CD8-positive, alpha-beta memory T cell (primary cell): Measurements from ENCODE around the gene IL1RAPL1. TPM values are rescaled to one million over a fixed set of nuclear protein-coding genes. Genes with fewer than 3 reads are reported as not detected.

Source experiments
- CTCF ChIA-PET: fragments of 350-600 bp; sonication (Branson Sonifier 250); formaldehyde crosslinking; loops from one replicate; lab custom pipeline; 2021; ENCODE audit warnings: antibody characterized with exemption; lab: Charles Lee
- POLR2A ChIA-PET: fragments of 350-600 bp; sonication (Branson Sonifier 250); formaldehyde crosslinking; loops from one replicate; lab custom pipeline; 2021; ENCODE audit warnings: antibody characterized with exemption; lab: Charles Lee
- DNase-seq, 5 donors: peaks; one replicate each; pipeline versions ENCODE4 v3.0.0 to v3.0.0-alpha.2; 2020 to 2022; ENCODE audit warnings: mixed read lengths in 1 of 5
- H3K27ac ChIP-seq: one replicate; pipeline ENCODE4 v1.7.0; 2013; ENCODE audit warnings: low read depth, mild to moderate bottlenecking, low read length, moderate library complexity
- H3K27me3 ChIP-seq: 2 replicates; pipeline ENCODE4 v1.7.0; 2013; ENCODE audit warnings: low read length, mild to moderate bottlenecking; ENCODE audit not compliant: insufficient read depth, poor library complexity, severe bottlenecking
- H3K36me3 ChIP-seq: 2 replicates; pipeline ENCODE4 v1.7.0; 2013; ENCODE audit warnings: mild to moderate bottlenecking, low read length, moderate library complexity; ENCODE audit not compliant: insufficient read depth
- H3K4me1 ChIP-seq: 2 replicates; pipeline ENCODE4 v1.7.0; 2013; ENCODE audit warnings: mild to moderate bottlenecking, low read length, moderate library complexity; ENCODE audit not compliant: insufficient read depth
- H3K4me3 ChIP-seq: 2 replicates; pipeline ENCODE4 v1.7.0; 2013; ENCODE audit warnings: mild to moderate bottlenecking, low read length
- H3K9me3 ChIP-seq: 2 replicates; pipeline ENCODE4 v1.7.0; 2013; ENCODE audit warnings: mild to moderate bottlenecking, low read length
- H3K27ac Mint-ChIP-seq, 8 donors: one replicate each; pipeline ENCODE4 v1.8.0; 2020 to 2021; ENCODE audit warnings: mixed read lengths in 8 of 8, mild to moderate bottlenecking in 6 of 8, inconsistent platforms in 3 of 8, moderate library complexity in 3 of 8
- H3K27me3 Mint-ChIP-seq, 2 donors: one replicate each; pipeline ENCODE4 v1.8.0; 2020 to 2021; ENCODE audit warnings: mixed read lengths in 2 of 2, mild to moderate bottlenecking in 1 of 2, moderate library complexity in 1 of 2
- H3K36me3 Mint-ChIP-seq, 3 donors: one replicate each; pipeline ENCODE4 v1.8.0; 2020 to 2021; ENCODE audit warnings: mixed read lengths in 3 of 3, inconsistent platforms in 1 of 3, mild to moderate bottlenecking in 1 of 3
- H3K4me1 Mint-ChIP-seq, 3 donors: one replicate each; pipeline ENCODE4 v1.8.0; 2020 to 2021; ENCODE audit warnings: mixed read lengths in 3 of 3, inconsistent platforms in 1 of 3, mild to moderate bottlenecking in 1 of 3
- H3K4me3 Mint-ChIP-seq, 7 donors: one replicate each; pipeline ENCODE4 v1.8.0; 2020 to 2021; ENCODE audit warnings: mixed read lengths in 7 of 7, mild to moderate bottlenecking in 6 of 7, moderate library complexity in 4 of 7, inconsistent platforms in 2 of 7
- H3K9me3 Mint-ChIP-seq, 5 donors: one replicate each; pipeline ENCODE4 v1.8.0; 2020 to 2022; ENCODE audit warnings: mixed read lengths in 5 of 5, mild to moderate bottlenecking in 3 of 5, moderate library complexity in 2 of 5, inconsistent platforms in 1 of 5
- polyA plus RNA-seq: library from polyadenylated mRNA; unstranded; fragments of 300-500 nt; fragmentation: Illumina TruSeq; gene quantifications from one replicate; pipeline ENCODE4 v1.2.3, GENCODE V29; 2021
- total RNA-seq, 2 experiments: library from RNA; stranded (reverse); gene quantifications; one replicate each; pipeline ENCODE4 v1.2.3, GENCODE V29; 2021

Gene IL1RAPL1
- total and polyA plus RNA-seq, 3 experiments from 2014 or later: not detected

DNA sequence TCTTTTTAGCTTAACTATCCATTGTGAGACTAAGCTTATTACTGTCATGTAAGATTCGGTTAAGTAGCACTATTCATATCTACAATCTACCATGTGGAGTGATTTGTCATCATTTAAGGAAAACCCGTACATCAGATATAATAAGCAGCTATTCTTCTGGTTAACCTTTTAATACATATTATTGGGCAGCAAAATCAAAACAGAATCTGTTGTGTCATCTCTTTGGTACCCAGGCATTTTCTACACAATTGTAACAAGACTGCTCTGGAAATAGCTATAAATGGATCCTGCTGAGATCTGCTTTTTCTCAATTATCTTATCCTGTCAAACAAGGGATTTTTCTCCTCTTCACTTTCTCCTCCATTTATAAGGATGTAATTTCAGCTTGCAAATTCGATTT lies 1106.7 kb downstream of the IL1RAPL1 start:
- Histone ChIP-seq H3K9me3 (no peaks in the 10 kb centered on the region), H3K4me1 (no peaks in the 10 kb centered on the region), H3K27me3 (no peaks in the 10 kb centered on the region), H3K4me3 (no peak overlapping the region), H3K36me3 (no peaks in the 10 kb centered on the region), H3K27ac (no peak overlapping the region)
- Mint-ChIP-seq H3K27ac (no peak overlapping the region), H3K4me3 (no peak overlapping the region), H3K4me1 (no peaks in the 10 kb centered on the region), H3K9me3 (peaks cover 0 to 6% (median 2%) of the 10 kb centered on the region in 5 donors), H3K36me3 (no peaks in the 10 kb centered on the region), H3K27me3 (no peaks in the 10 kb centered on the region)
- CTCF ChIA-PET: no interaction called here
- no peak for DNase-seq
- POLR2A ChIA-PET: no interaction called here

DNA sequence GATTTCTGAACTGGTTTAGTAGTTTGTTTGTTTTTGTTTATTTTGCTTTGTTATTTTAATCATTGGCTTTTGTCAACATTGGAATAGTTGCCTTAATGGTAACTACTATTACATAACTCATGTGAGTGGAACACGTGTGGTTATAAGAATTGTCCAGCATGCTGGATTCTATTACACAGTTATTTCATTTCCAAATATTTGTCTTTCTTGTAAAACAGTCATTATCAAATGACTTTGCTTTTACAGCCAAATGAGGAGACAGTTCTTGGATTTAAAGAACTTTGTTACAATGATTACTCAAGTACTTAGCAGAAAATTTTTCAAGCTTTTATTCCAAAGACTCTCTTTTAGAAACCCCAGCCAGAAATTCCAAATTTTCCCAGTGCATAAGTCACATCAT lies 1112.0 kb downstream of the IL1RAPL1 start:
- Mint-ChIP-seq H3K27me3 (no peaks in the 10 kb centered on the region), H3K4me3 (no peak overlapping the region), H3K27ac (no peak overlapping the region), H3K9me3 (peaks cover 2 to 5% (median 4%) of the 10 kb centered on the region in 5 donors), H3K36me3 (no peaks in the 10 kb centered on the region), H3K4me1 (no peaks in the 10 kb centered on the region)
- H3K4me1 ChIP-seq: no peaks in the 10 kb centered on the region
- no peak overlapping the region for H3K4me3 ChIP-seq
- CTCF ChIA-PET: no interaction called here
- POLR2A ChIA-PET: no interaction called here
- H3K9me3 ChIP-seq: no peaks in the 10 kb centered on the region
- no peaks in the 10 kb centered on the region for H3K36me3 ChIP-seq
- DNase-seq: no peak
- H3K27me3 ChIP-seq: no peaks in the 10 kb centered on the region
- H3K27ac ChIP-seq: no peak overlapping the region

DNA sequence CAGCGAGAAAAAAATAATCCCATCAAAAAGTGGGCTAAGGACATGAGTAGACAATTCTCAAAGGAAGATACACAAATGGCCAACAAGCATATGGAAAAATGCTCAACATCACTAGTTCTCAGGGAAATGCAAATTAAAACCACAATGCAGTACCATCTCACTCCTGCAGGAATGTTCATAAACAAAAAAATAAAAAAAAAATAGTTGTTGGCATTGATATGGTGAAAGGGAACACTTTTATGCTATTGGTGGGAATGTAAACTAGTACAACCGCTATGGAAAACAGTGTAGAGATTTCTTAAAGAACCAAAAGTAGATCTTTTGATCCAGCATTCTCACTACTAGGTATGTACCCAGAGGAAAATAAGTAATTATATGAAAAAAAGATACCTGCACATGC lies 1119.8 kb downstream of the IL1RAPL1 start:
- H3K9me3 ChIP-seq: no peaks in the 10 kb centered on the region
- Mint-ChIP-seq H3K4me3 (no peak overlapping the region), H3K27ac (no peak overlapping the region), H3K27me3 (no peaks in the 10 kb centered on the region), H3K4me1 (no peaks in the 10 kb centered on the region), H3K9me3 (peaks cover 0 to 13% (median 3%) of the 10 kb centered on the region in 5 donors), H3K36me3 (no peaks in the 10 kb centered on the region)
- no peaks in the 10 kb centered on the region for H3K36me3 ChIP-seq
- POLR2A ChIA-PET: no interaction called here
- DNase-seq: no peak
- H3K27ac ChIP-seq: no peak overlapping the region
- H3K27me3 ChIP-seq: no peaks in the 10 kb centered on the region
- H3K4me1 ChIP-seq: no peaks in the 10 kb centered on the region
- H3K4me3 ChIP-seq: no peak overlapping the region
- CTCF ChIA-PET: no interaction called here

DNA sequence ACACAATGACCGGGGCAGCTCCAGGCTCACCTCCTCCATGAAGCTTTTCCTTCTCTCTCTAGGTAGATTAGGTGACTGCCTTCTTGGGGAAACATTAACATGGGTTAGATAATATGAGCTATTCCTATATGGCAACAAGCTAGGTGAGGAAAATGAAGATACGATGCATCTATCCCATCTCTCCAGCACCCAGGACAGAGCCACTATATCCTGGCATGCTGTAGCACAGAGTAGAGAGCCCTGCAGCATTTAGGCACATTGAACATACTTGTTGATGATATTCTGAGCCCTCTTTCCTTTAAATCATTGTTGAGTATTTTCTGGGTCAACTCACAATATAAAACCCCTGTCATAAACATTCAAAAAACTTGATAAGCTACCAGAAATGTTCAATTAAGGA lies 1133.9 kb downstream of the IL1RAPL1 start:
- Histone ChIP-seq H3K4me1 (no peaks in the 10 kb centered on the region), H3K4me3 (no peak overlapping the region), H3K36me3 (no peaks in the 10 kb centered on the region), H3K27ac (no peak overlapping the region), H3K9me3 (no peaks in the 10 kb centered on the region), H3K27me3 (no peaks in the 10 kb centered on the region)
- H3K4me1 Mint-ChIP-seq: no peaks in the 10 kb centered on the region
- ChIA-PET CTCF (no interaction called here), POLR2A (no interaction called here)
- H3K9me3 Mint-ChIP-seq: peaks cover 0 to 3% (median 2%) of the 10 kb centered on the region in 5 donors
- H3K27me3 Mint-ChIP-seq: no peaks in the 10 kb centered on the region
- no peaks in the 10 kb centered on the region for H3K36me3 Mint-ChIP-seq
- no peak for DNase-seq
- H3K27ac Mint-ChIP-seq: no peak overlapping the region
- no peak overlapping the region for H3K4me3 Mint-ChIP-seq

DNA sequence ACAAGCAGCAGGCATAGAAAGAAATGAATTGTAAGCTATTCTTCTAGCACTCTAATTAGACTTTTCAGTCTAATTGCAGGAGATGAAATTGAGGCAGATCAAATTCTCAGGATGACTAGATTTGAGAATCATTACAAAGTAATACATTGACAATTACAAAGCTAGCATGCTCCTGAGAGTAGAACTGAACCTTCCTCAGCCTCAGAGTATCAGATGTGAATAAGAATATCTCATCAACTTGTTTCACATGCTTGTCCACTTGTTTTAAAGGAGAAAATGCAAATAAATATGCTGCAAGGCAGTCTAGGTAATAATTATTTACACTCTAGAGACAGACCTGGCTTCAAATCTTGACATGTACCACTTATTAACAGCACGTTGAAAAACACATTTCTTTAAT lies 1137.1 kb downstream of the IL1RAPL1 start:
- Histone ChIP-seq H3K27ac (no peak overlapping the region), H3K36me3 (no peaks in the 10 kb centered on the region), H3K27me3 (no peaks in the 10 kb centered on the region), H3K9me3 (no peaks in the 10 kb centered on the region), H3K4me1 (no peaks in the 10 kb centered on the region), H3K4me3 (no peak overlapping the region)
- POLR2A ChIA-PET: no interaction called here
- H3K36me3 Mint-ChIP-seq: no peaks in the 10 kb centered on the region
- H3K27me3 Mint-ChIP-seq: no peaks in the 10 kb centered on the region
- CTCF ChIA-PET: no interaction called here
- no peak overlapping the region for H3K27ac Mint-ChIP-seq
- DNase-seq: no peak
- H3K4me1 Mint-ChIP-seq: no peaks in the 10 kb centered on the region
- no peak overlapping the region for H3K4me3 Mint-ChIP-seq
- H3K9me3 Mint-ChIP-seq: peaks cover 0 to 3% (median 2%) of the 10 kb centered on the region in 5 donors

DNA sequence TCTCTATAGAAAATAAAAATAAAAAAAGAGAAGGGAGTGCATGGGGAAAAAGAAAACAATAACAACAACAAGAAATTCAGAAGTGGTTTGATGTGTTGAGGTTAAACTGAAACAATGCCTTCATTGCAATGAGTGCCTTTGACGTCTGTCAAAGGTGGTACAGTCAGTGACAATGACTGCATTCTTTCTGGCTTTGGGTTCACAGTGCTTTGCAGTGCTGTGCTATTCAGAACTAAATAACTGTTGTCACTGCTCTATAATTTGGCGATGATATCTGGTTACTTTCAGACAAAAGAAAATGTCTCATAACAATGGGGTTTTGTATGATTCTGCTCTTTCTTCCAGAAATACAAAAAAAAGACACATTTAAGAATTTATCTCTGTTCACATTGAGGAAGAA lies 1139.6 kb downstream of the IL1RAPL1 start:
- Mint-ChIP-seq H3K36me3 (no peaks in the 10 kb centered on the region), H3K9me3 (peaks cover 0 to 3% (median 0%) of the 10 kb centered on the region in 5 donors), H3K4me1 (no peaks in the 10 kb centered on the region), H3K4me3 (no peak overlapping the region), H3K27me3 (no peaks in the 10 kb centered on the region), H3K27ac (peak overlapping the region in 1 of 8 donors; percentile 41)
- no peak for DNase-seq
- H3K9me3 ChIP-seq: no peaks in the 10 kb centered on the region
- CTCF ChIA-PET: no interaction called here
- POLR2A ChIA-PET: no interaction called here
- no peaks in the 10 kb centered on the region for H3K4me1 ChIP-seq
- no peak overlapping the region for H3K4me3 ChIP-seq
- H3K27ac ChIP-seq: no peak overlapping the region
- no peaks in the 10 kb centered on the region for H3K36me3 ChIP-seq
- H3K27me3 ChIP-seq: no peaks in the 10 kb centered on the region

DNA sequence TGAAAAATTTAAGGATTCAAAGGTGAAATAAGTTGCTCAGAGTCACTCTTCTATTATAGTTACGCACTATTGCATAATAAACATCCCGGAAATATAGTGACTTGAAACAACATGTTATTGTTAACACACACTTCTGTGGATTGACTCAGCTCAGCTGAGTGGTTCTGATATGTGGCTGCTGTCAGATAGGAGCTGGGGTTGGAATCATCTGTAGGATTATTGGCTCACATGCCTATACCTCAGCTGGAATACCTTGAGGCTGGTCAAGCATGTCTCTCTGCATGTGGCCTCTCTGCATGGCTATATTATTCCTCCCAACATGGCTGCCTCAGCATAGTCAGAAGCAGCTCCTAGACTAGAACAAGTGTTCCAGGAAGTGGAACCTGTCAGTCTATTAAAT lies 1141.4 kb downstream of the IL1RAPL1 start:
- no peaks in the 10 kb centered on the region for H3K4me1 ChIP-seq
- Mint-ChIP-seq H3K27ac (no peak overlapping the region), H3K4me3 (no peak overlapping the region), H3K27me3 (no peaks in the 10 kb centered on the region), H3K4me1 (no peaks in the 10 kb centered on the region), H3K36me3 (no peaks in the 10 kb centered on the region), H3K9me3 (peaks cover 0 to 5% (median 0%) of the 10 kb centered on the region in 5 donors)
- CTCF ChIA-PET: no interaction called here
- POLR2A ChIA-PET: no interaction called here
- no peak overlapping the region for H3K4me3 ChIP-seq
- H3K27ac ChIP-seq: no peak overlapping the region
- H3K9me3 ChIP-seq: no peaks in the 10 kb centered on the region
- no peaks in the 10 kb centered on the region for H3K27me3 ChIP-seq
- no peaks in the 10 kb centered on the region for H3K36me3 ChIP-seq
- DNase-seq: no peak

DNA sequence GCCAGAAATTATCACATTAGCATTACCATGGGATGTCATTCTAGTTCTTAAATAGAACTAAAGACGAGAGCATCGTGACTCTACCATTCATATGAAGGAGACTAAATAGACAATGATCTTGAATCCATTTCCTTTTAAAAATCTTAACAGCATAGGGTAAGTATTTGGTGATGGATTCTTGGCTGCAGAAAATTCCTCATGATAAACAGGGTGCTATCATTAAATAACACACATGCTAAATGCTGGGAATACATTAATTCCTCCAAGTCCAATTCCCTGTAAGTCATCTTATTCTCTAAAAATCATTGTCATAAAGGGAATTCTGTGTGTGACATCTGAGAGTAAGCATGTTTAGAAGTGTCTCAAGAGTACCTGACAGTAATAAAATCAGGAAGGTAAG lies 1157.7 kb downstream of the IL1RAPL1 start:
- H3K4me1 Mint-ChIP-seq: no peaks in the 10 kb centered on the region
- Histone ChIP-seq H3K4me1 (no peaks in the 10 kb centered on the region), H3K27ac (no peak overlapping the region), H3K4me3 (no peak overlapping the region), H3K9me3 (no peaks in the 10 kb centered on the region), H3K36me3 (no peaks in the 10 kb centered on the region), H3K27me3 (no peaks in the 10 kb centered on the region)
- H3K4me3 Mint-ChIP-seq: no peak overlapping the region
- no peak overlapping the region for H3K27ac Mint-ChIP-seq
- peaks cover 0 to 6% (median 4%) of the 10 kb centered on the region in 5 donors for H3K9me3 Mint-ChIP-seq
- CTCF ChIA-PET: no interaction called here
- peaks cover 0 to 3% of the 10 kb centered on the region in 2 donors for H3K27me3 Mint-ChIP-seq
- no peaks in the 10 kb centered on the region for H3K36me3 Mint-ChIP-seq
- POLR2A ChIA-PET: no interaction called here
- no peak for DNase-seq

DNA sequence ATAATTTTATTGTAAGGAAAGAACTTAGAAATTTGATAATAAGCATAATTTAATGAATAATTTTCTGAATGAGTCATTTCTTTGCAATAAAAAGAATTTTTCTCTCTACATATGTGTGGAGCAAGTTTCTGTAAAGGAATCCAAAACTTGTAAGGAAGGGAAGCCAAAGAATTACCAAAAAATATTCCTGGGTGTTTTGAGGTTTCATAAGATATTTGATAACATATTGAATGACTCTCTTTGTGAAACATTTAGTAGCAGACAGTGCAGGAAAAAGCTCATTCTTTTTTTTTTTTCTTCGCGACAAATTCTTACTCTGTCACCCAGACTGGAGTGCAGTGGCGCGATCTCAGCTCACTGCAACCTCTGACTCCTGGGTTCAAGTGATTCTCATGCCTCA lies 1159.1 kb downstream of the IL1RAPL1 start:
- H3K4me1 ChIP-seq: no peaks in the 10 kb centered on the region
- no peaks in the 10 kb centered on the region for H3K4me1 Mint-ChIP-seq
- H3K27me3 ChIP-seq: no peaks in the 10 kb centered on the region
- POLR2A ChIA-PET: no interaction called here
- H3K36me3 ChIP-seq: no peaks in the 10 kb centered on the region
- H3K27me3 Mint-ChIP-seq: no peaks in the 10 kb centered on the region
- peaks cover 0 to 6% (median 0%) of the 10 kb centered on the region in 5 donors for H3K9me3 Mint-ChIP-seq
- CTCF ChIA-PET: no interaction called here
- no peak overlapping the region for H3K4me3 ChIP-seq
- no peak overlapping the region for H3K27ac Mint-ChIP-seq
- DNase-seq: no peak
- no peak overlapping the region for H3K4me3 Mint-ChIP-seq
- H3K9me3 ChIP-seq: no peaks in the 10 kb centered on the region
- no peaks in the 10 kb centered on the region for H3K36me3 Mint-ChIP-seq
- H3K27ac ChIP-seq: no peak overlapping the region
